ENCODE results near the gene AURKB. TPM values are rescaled to one million over a fixed set of nuclear protein-coding genes. Genes with fewer than 3 reads are reported as not detected.

Gene AURKB
- total and polyA plus RNA-seq, 2 of the 13 experiments (the other 11 are each of a cell fraction or from before 2014, with no cell fraction given) = 29.5 to 75.3 TPM

DNA sequence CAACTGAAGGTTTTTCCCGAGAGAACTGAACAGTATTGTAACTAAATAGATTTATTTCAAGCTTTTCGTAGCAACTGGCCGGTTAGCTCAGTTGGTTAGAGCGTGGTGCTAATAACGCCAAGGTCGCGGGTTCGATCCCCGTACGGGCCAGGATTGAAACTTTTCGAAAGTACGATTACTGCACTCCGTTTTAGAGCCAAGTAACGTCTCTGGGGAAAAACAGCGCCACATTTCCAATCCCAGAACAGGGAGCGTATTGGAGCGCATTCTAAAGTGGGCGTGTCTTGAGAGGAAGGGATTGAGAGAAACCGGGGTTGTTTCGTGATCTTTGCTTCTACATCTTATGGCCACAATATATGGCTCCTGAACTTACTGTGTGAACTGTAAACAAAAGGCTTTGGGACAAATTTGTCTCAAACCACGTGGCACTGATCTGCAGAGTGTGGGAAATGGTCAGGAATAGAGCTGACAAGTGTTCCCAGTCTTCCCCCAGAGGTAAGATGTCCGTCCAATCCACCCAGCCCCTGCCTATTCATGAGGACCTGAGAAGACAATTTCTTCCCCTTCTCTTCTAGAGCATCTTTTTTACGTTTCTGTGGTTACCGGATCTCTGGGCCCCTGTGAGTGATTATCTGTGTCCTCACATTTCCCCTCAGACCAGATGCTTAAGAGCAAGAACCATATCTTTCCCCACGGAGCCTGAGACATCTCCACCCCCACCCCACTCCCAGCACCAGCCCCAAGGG is 22.7 kb downstream of the AURKB start (continued):
- TF ChIP-seq, protein P1, sequence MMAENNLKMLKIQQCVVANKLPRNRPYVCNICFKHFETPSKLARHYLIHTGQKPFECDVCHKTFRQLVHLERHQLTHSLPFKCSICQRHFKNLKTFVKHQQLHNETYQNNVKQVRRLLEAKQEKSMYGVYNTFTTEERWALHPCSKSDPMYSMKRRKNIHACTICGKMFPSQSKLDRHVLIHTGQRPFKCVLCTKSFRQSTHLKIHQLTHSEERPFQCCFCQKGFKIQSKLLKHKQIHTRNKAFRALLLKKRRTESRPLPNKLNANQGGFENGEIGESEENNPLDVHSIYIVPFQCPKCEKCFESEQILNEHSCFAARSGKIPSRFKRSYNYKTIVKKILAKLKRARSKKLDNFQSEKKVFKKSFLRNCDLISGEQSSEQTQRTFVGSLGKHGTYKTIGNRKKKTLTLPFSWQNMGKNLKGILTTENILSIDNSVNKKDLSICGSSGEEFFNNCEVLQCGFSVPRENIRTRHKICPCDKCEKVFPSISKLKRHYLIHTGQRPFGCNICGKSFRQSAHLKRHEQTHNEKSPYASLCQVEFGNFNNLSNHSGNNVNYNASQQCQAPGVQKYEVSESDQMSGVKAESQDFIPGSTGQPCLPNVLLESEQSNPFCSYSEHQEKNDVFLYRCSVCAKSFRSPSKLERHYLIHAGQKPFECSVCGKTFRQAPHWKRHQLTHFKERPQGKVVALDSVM (CRISPR knock-in tag; IDR thresholded peaks at IDR 0.05) = no peak
- no peak; the same call in 1 of the 2 replicates for TF ChIP-seq ZNF703 (CRISPR knock-in tag; IDR thresholded peaks at IDR 0.05; ENCODE audit: borderline replicate concordance)
- TF ChIP-seq ZNF264 (CRISPR knock-in tag; IDR thresholded peaks at IDR 0.05) = peak; percentile 12; the same call in 1 of the 2 replicates
- peak; percentile 92; the same call in 2 of the 3 replicates for TF ChIP-seq MXI1 (IDR thresholded peaks at IDR 0.05; ENCODE audit: borderline replicate concordance, low read depth, low read length)
- peak; percentile 32 for TF ChIP-seq HNRNPLL (IDR thresholded peaks at IDR 0.05; ENCODE audit: low read depth, low read length, poor library complexity, severe bottlenecking)
- TF ChIP-seq REL (CRISPR knock-in tag; conservative IDR thresholded peaks at IDR 0.05) = no peak
- no peak for TF ChIP-seq KDM5B (CRISPR knock-in tag; IDR thresholded peaks at IDR 0.05; ENCODE audit: borderline replicate concordance)
- no peak for TF ChIP-seq ZNF496 (CRISPR knock-in tag; IDR thresholded peaks at IDR 0.05; ENCODE audit: insufficient replicate concordance)
- TF ChIP-seq ETV6 (CRISPR knock-in tag; conservative IDR thresholded peaks at IDR 0.05) = no peak; the same call in 1 of the 2 replicates
- TF ChIP-seq HCFC1 (IDR thresholded peaks at IDR 0.05; ENCODE audit: low read depth, low read length) = no peak
- TF ChIP-seq CSRNP2 (CRISPR knock-in tag; conservative IDR thresholded peaks at IDR 0.05; ENCODE audit: low read depth) = no peak; the same call in 1 of the 2 replicates
- 0 out of 2 replicates have a peak, but pooled peaks have one; percentile 60 for TF ChIP-seq SIX1 (CRISPR knock-in tag; IDR thresholded peaks at IDR 0.05; ENCODE audit: borderline replicate concordance)
- TF ChIP-seq THYN1 (CRISPR knock-in tag; IDR thresholded peaks at IDR 0.05; ENCODE audit: borderline replicate concordance, low read depth) = no peak
- peak; percentile 12; the same call in 1 of the 2 replicates for TF ChIP-seq ZNF629 (CRISPR knock-in tag; conservative IDR thresholded peaks at IDR 0.05)
- TF ChIP-seq ZNF207 (IDR thresholded peaks at IDR 0.05; ENCODE audit: borderline replicate concordance) = no peak
- TF ChIP-seq FOXC1 (CRISPR knock-in tag; IDR thresholded peaks at IDR 0.05; ENCODE audit: borderline replicate concordance) = 0 out of 2 replicates have a peak, but pooled peaks have one; percentile 34
- TF ChIP-seq, protein P2, sequence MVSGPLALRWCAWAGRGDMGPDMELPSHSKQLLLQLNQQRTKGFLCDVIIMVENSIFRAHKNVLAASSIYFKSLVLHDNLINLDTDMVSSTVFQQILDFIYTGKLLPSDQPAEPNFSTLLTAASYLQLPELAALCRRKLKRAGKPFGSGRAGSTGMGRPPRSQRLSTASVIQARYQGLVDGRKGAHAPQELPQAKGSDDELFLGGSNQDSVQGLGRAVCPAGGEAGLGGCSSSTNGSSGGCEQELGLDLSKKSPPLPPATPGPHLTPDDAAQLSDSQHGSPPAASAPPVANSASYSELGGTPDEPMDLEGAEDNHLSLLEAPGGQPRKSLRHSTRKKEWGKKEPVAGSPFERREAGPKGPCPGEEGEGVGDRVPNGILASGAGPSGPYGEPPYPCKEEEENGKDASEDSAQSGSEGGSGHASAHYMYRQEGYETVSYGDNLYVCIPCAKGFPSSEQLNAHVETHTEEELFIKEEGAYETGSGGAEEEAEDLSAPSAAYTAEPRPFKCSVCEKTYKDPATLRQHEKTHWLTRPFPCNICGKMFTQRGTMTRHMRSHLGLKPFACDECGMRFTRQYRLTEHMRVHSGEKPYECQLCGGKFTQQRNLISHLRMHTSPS (CRISPR knock-in tag; IDR thresholded peaks at IDR 0.05; ENCODE audit: low read depth) = no peak
- no peak for TF ChIP-seq MTA3 (CRISPR knock-in tag; IDR thresholded peaks at IDR 0.05)
- no peak; the same call in 1 of the 2 replicates for TF ChIP-seq ZNF343 (CRISPR knock-in tag; IDR thresholded peaks at IDR 0.05)
- peak; percentile 51 for TF ChIP-seq TBX2 (CRISPR knock-in tag; IDR thresholded peaks at IDR 0.05; ENCODE audit: borderline replicate concordance)
- TF ChIP-seq ATRX (CRISPR knock-in tag; IDR thresholded peaks at IDR 0.05; ENCODE audit: borderline replicate concordance) = no peak
- peak; percentile 5; the same call in 1 of the 2 replicates for TF ChIP-seq ZNF317 (CRISPR knock-in tag; IDR thresholded peaks at IDR 0.05)
- no peak for TF ChIP-seq BRCA1 (CRISPR knock-in tag; IDR thresholded peaks at IDR 0.05)
- peak; percentile 21; the same call in 1 of the 2 replicates for TF ChIP-seq SIN3B (IDR thresholded peaks at IDR 0.05; ENCODE audit: low read length)
- TF ChIP-seq ZNF550 (CRISPR knock-in tag; IDR thresholded peaks at IDR 0.05; ENCODE audit: borderline replicate concordance) = no peak

Data from HepG2 (cell line).